ENCODE results near the gene P2RY8.

GRCh38 chrX:1480082-1480785 lies 56.8 kb downstream of the P2RY8 start:
- TF ChIP-seq POLR2AphosphoS5 (IDR thresholded peaks at IDR 0.05; ENCODE audit: low read depth, low read length) (no peak), REST (IDR thresholded peaks at IDR 0.05; ENCODE audit: insufficient read depth in 1 of 2, low read depth in 2 of 2, low read length in 2 of 2) (no peak), FOXP2 (optimal IDR thresholded peaks at IDR 0.05; ENCODE audit: borderline replicate concordance, extremely low read depth, extremely low read length, insufficient read depth) (no peak), TAF1 (IDR thresholded peaks at IDR 0.05; ENCODE audit: borderline replicate concordance, insufficient read depth, low read length) (no peak), SIN3A (IDR thresholded peaks at IDR 0.05; ENCODE audit: borderline replicate concordance, insufficient read depth, low read length) (no peak)
